GM20000 (cell line): Measurements from ENCODE around the gene YAF2.

Source experiments
- DNase-seq: peaks from one replicate; pipeline ENCODE4 v3.0.0; 2012; ENCODE audit warnings: low spot score
- TF ChIP-seq, protein P1 (sequence below): IDR thresholded peaks from 2 replicates; pipeline ENCODE4 v1.5.1; 2012; ENCODE audit warnings: mild to moderate bottlenecking, control low read depth; ENCODE audit errors: extremely low read depth, missing control alignments

The YAF2 gene

DNA sequence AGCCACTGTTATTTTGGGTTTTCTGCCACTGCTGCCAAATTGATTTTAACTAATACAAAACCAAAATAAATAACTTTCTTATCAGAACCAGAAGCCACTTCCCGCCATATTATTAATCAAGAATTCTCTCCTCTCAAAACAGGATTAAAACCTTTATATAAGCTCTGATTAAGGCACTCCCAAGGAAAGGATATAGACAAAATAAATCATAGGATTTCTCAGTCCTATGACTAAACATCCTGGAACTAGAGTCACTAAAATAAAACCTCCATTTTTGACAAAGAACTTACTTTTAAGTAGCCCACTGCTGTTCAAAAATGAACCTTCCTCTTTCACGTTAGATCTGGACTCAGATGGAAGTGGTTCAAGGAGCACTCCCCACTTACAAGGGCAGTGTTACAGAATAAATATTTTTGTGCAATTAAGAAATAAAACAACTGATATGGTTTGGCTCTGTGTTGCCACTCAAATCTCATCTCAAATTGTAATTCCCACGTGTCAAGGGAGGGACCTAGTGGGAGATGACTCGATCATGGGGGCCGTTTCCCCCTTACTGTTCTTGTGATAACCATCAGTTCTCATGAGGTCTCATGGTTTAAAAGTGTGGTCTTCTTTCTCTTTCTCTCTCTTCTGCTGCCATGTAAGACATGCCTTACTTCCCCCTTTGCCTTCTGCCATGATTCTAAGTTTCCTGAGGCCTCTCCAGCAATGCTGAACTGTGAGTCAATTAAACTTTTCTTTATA, 119.7 kb downstream of the YAF2 start:
- TF ChIP-seq, protein P1, sequence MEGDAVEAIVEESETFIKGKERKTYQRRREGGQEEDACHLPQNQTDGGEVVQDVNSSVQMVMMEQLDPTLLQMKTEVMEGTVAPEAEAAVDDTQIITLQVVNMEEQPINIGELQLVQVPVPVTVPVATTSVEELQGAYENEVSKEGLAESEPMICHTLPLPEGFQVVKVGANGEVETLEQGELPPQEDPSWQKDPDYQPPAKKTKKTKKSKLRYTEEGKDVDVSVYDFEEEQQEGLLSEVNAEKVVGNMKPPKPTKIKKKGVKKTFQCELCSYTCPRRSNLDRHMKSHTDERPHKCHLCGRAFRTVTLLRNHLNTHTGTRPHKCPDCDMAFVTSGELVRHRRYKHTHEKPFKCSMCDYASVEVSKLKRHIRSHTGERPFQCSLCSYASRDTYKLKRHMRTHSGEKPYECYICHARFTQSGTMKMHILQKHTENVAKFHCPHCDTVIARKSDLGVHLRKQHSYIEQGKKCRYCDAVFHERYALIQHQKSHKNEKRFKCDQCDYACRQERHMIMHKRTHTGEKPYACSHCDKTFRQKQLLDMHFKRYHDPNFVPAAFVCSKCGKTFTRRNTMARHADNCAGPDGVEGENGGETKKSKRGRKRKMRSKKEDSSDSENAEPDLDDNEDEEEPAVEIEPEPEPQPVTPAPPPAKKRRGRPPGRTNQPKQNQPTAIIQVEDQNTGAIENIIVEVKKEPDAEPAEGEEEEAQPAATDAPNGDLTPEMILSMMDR: no peak
- no peak for DNase-seq

GRCh38 chr12:42109031-42109430, 129.0 kb downstream of the YAF2 start:
- DNase-seq: no peak
- TF ChIP-seq, protein P1: no peak
